Measurements from ENCODE around the gene MAGT1.

DNA sequence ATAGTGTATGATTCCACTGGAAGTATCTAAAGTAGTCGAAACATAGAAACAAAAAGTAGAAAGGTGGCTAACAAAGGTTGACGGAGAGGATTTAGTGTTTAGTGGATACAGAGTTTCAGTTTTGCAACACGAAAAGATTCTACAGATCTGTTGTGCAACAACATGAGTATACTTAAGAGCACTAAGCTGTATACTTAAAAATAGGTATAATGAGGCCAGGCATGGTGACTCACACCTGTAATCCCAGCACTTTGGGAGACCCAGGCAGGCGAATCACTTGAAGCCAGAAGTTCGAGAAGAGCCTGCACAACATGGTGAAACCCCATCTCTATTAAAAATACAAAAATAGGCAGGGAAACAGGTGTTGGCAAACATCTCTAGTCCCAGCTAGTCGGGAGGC lies 101.3 kb downstream of the MAGT1 start:
- TF ChIP-seq, protein P1, sequence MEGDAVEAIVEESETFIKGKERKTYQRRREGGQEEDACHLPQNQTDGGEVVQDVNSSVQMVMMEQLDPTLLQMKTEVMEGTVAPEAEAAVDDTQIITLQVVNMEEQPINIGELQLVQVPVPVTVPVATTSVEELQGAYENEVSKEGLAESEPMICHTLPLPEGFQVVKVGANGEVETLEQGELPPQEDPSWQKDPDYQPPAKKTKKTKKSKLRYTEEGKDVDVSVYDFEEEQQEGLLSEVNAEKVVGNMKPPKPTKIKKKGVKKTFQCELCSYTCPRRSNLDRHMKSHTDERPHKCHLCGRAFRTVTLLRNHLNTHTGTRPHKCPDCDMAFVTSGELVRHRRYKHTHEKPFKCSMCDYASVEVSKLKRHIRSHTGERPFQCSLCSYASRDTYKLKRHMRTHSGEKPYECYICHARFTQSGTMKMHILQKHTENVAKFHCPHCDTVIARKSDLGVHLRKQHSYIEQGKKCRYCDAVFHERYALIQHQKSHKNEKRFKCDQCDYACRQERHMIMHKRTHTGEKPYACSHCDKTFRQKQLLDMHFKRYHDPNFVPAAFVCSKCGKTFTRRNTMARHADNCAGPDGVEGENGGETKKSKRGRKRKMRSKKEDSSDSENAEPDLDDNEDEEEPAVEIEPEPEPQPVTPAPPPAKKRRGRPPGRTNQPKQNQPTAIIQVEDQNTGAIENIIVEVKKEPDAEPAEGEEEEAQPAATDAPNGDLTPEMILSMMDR (IDR thresholded peaks at IDR 0.05; ENCODE audit: low read depth, low read length, missing input control), result no peak
- no peak for TF ChIP-seq GABPA (IDR thresholded peaks at IDR 0.05 in 1 of 2, conservative IDR thresholded peaks at IDR 0.05 in 1 of 2)
- no peak for TF ChIP-seq RAD21 (IDR thresholded peaks at IDR 0.05)
- TF ChIP-seq HNF4G (IDR thresholded peaks at IDR 0.05), result no peak
- TF ChIP-seq, protein P2, sequence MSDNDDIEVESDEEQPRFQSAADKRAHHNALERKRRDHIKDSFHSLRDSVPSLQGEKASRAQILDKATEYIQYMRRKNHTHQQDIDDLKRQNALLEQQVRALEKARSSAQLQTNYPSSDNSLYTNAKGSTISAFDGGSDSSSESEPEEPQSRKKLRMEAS (IDR thresholded peaks at IDR 0.05), result no peak
- no peak for TF ChIP-seq FOXA1 (IDR thresholded peaks at IDR 0.05)
- no peak for TF ChIP-seq REST (IDR thresholded peaks at IDR 0.05)
- TF ChIP-seq TAF1 (conservative IDR thresholded peaks at IDR 0.05), result no peak
- no peak for TF ChIP-seq JUND (IDR thresholded peaks at IDR 0.05)
